Stomach (tissue), 4 donors: ENCODE measurements around the gene ZNF783.

Experiments
- CTCF ChIP-seq, 7 experiments: fragments of 450-650 bp in 4 of 7; fragments of 200-600 bp in 3 of 7; sonication (generic) in 3 of 7; IDR thresholded peaks; one replicate each; pipeline ENCODE4 v1.5.1; 2016 to 2019; ENCODE audit warnings: antibody characterized with exemption in 7 of 7, control low read depth in 2 of 7, mild to moderate bottlenecking in 1 of 7
- POLR2A ChIP-seq, 4 donors: fragments of 450-650 bp; IDR thresholded peaks; one replicate each; pipeline ENCODE4 v1.6.1; 2016; ENCODE audit warnings: antibody characterized with exemption in 4 of 4, control low read depth in 2 of 4, mild to moderate bottlenecking in 1 of 4, moderate library complexity in 1 of 4
- POLR2AphosphoS5 ChIP-seq, 3 donors: sonication (generic); formaldehyde crosslinking; IDR thresholded peaks; one replicate each; pipeline ENCODE4 v1.6.1; 2016; ENCODE audit warnings: antibody characterized with exemption in 3 of 3

- TF ChIP-seq CTCF (IDR thresholded peaks at IDR 0.05) (no peak), POLR2A (IDR thresholded peaks at IDR 0.05) (no peak), POLR2AphosphoS5 (IDR thresholded peaks at IDR 0.05) (no peak)
Measured at GRCh38 chr7:149306854-149307253, 44.9 kb downstream of the ZNF783 start.
